Thyroid gland (tissue), 4 donors: ENCODE data around the gene DDIT4L.

Source experiments
- POLR2A ChIP-seq, 2 donors: fragments of 450-650 bp; IDR thresholded peaks; one replicate each; pipeline ENCODE4 v1.6.1; 2017; ENCODE audit warnings: antibody characterized with exemption in 2 of 2, mild to moderate bottlenecking in 2 of 2, moderate library complexity in 1 of 2
- TF ChIP-seq, protein P1 (sequence below), 6 experiments: fragments of 200-600 bp in 3 of 6; fragments of 450-650 bp in 3 of 6; sonication (generic) in 3 of 6; IDR thresholded peaks; one replicate each; pipeline ENCODE4 v1.5.1; 2016 to 2019; ENCODE audit warnings: antibody characterized with exemption in 6 of 6, mild to moderate bottlenecking in 2 of 6, inconsistent platforms in 1 of 6, moderate library complexity in 1 of 6

DNA sequence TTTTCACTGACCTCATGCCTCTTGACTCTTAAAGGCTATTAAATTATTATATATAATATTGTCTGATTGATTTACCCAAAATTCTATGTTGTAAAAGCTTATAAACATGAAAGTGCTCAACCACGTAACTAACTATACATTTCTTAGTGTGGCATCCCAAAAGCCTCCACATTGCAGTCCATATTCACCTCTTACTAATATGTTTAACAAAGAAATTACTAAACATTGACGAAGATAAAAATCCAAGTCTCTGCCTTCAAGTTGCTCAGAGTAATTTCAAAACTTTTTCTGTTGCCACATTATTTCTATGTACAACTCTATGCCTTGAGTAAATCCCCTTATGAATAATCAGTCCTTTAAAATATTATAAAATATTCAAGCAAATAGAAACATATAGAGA, 14.4 kb downstream of the DDIT4L start:
- TF ChIP-seq, protein P1, sequence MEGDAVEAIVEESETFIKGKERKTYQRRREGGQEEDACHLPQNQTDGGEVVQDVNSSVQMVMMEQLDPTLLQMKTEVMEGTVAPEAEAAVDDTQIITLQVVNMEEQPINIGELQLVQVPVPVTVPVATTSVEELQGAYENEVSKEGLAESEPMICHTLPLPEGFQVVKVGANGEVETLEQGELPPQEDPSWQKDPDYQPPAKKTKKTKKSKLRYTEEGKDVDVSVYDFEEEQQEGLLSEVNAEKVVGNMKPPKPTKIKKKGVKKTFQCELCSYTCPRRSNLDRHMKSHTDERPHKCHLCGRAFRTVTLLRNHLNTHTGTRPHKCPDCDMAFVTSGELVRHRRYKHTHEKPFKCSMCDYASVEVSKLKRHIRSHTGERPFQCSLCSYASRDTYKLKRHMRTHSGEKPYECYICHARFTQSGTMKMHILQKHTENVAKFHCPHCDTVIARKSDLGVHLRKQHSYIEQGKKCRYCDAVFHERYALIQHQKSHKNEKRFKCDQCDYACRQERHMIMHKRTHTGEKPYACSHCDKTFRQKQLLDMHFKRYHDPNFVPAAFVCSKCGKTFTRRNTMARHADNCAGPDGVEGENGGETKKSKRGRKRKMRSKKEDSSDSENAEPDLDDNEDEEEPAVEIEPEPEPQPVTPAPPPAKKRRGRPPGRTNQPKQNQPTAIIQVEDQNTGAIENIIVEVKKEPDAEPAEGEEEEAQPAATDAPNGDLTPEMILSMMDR (IDR thresholded peaks at IDR 0.05): no peak
- no peak for TF ChIP-seq POLR2A (IDR thresholded peaks at IDR 0.05)
